GM23338 (cell line): Measurements from ENCODE around the gene SAFB. TPM values are rescaled to one million over a fixed set of nuclear protein-coding genes. Genes with fewer than 3 reads are reported as not detected.
A peak's percentile ranks its signal among the peaks of the same experiment; 100 is the strongest.

ENCODE experiments used
- ATAC-seq: fragments of 200-7000 bp; cut with Tn5 transposase; 3 replicates; pipeline ENCODE4 v1.9.1; 2020
- DNase-seq: peaks from one replicate; pipeline ENCODE4 v3.0.0-alpha.2; 2015; ENCODE audit warnings: low spot score
- H2AFZ ChIP-seq: fragments of 200-600 bp; sonication (generic); 2 replicates; pipeline ENCODE4 v1.8.0; 2016; ENCODE audit warnings: antibody characterized with exemption, mild to moderate bottlenecking, moderate library complexity
- H3F3A ChIP-seq: fragments of 200-600 bp; sonication (generic); replicated peaks from 2 replicates; pipeline ENCODE4 v1.8.0; 2017; ENCODE audit warnings: antibody characterized with exemption, mixed run types, low read depth
- H3K27ac ChIP-seq: fragments of 200-600 bp; sonication (generic); 2 replicates; pipeline ENCODE4 v1.6.1; 2016; ENCODE audit warnings: low read depth
- H3K27me3 ChIP-seq: fragments of 200-600 bp; sonication (generic); 2 replicates; pipeline ENCODE4 v1.8.0; 2016; ENCODE audit warnings: mild to moderate bottlenecking, mixed run types, moderate library complexity; ENCODE audit not compliant: insufficient read depth
- H3K36me3 ChIP-seq: fragments of 200-600 bp; sonication (generic); 2 replicates; pipeline ENCODE4 v1.8.0; 2016; ENCODE audit warnings: mild to moderate bottlenecking; ENCODE audit not compliant: insufficient read depth
- H3K4me1 ChIP-seq: fragments of 200-600 bp; sonication (generic); 2 replicates; pipeline ENCODE4 v1.8.0; 2016; ENCODE audit warnings: mild to moderate bottlenecking, moderate library complexity; ENCODE audit not compliant: insufficient read depth
- H3K4me2 ChIP-seq: fragments of 200-600 bp; sonication (generic); 2 replicates; pipeline ENCODE4 v1.7.1; 2017; ENCODE audit warnings: mixed run types
- H3K4me3 ChIP-seq: fragments of 200-600 bp; sonication (generic); 2 replicates; pipeline ENCODE4 v1.6.1; 2016; ENCODE audit warnings: mixed run types
- H3K79me2 ChIP-seq: fragments of 200-600 bp; sonication (generic); replicated peaks from 2 replicates; pipeline ENCODE4 v1.8.0; 2017; ENCODE audit warnings: mild to moderate bottlenecking; ENCODE audit not compliant: insufficient read depth
- H3K9me2 ChIP-seq: fragments of 200-600 bp; sonication (generic); 2 replicates; pipeline ENCODE4 v1.8.0; 2017; ENCODE audit not compliant: insufficient read depth
- H4K20me1 ChIP-seq: fragments of 200-600 bp; sonication (generic); replicated peaks from 2 replicates; pipeline ENCODE4 v1.8.0; 2017; ENCODE audit warnings: mild to moderate bottlenecking; ENCODE audit not compliant: insufficient read depth
- H3K27ac Mint-ChIP-seq: 2 replicates; pipeline ENCODE4 v1.8.0; 2020; ENCODE audit warnings: inconsistent platforms, mild to moderate bottlenecking, moderate library complexity, mixed read lengths
- H3K27me3 Mint-ChIP-seq: 3 replicates; pipeline ENCODE4 v1.8.0; 2022; ENCODE audit warnings: low read depth, mild to moderate bottlenecking, moderate library complexity, mixed read lengths, inconsistent platforms; ENCODE audit not compliant: insufficient read depth, poor library complexity
- H3K36me3 Mint-ChIP-seq: 3 replicates; pipeline ENCODE4 v1.8.0; 2021; ENCODE audit warnings: low read depth, mild to moderate bottlenecking, inconsistent platforms, moderate library complexity, mixed read lengths
- H3K4me1 Mint-ChIP-seq: 3 replicates; pipeline ENCODE4 v1.8.0; 2020; ENCODE audit warnings: mild to moderate bottlenecking, inconsistent platforms, mixed read lengths
- H3K4me3 Mint-ChIP-seq: 3 replicates; pipeline ENCODE4 v1.8.0; 2021; ENCODE audit warnings: moderate library complexity, mild to moderate bottlenecking, inconsistent platforms, mixed read lengths
- H3K9me3 Mint-ChIP-seq: 3 replicates; pipeline ENCODE4 v1.8.0; 2020; ENCODE audit warnings: moderate library complexity, mild to moderate bottlenecking, inconsistent platforms, mixed read lengths
- CREB1 ChIP-seq: fragments of 250-450 bp; sonication (Bioruptor Pico); IDR thresholded peaks from 2 replicates; pipeline ENCODE4 v1.5.0; 2020; ENCODE audit warnings: low read depth, mild to moderate bottlenecking, moderate library complexity
- ETS1 ChIP-seq: IDR thresholded peaks from 2 replicates; pipeline ENCODE4 v1.6.1; 2016; ENCODE audit warnings: antibody characterized with exemption
- EZH2 ChIP-seq: fragments of 200-600 bp; sonication (generic); IDR thresholded peaks from one replicate; pipeline ENCODE4 v1.8.0; 2017; ENCODE audit warnings: antibody characterized with exemption, mild to moderate bottlenecking, low read depth; ENCODE audit not compliant: unreplicated experiment
- EZH2phosphoT487 ChIP-seq: fragments of 200-600 bp; sonication (generic); IDR thresholded peaks from one replicate; pipeline ENCODE4 v1.8.1; 2018; ENCODE audit warnings: antibody characterized with exemption; ENCODE audit not compliant: unreplicated experiment
- JUNB ChIP-seq: IDR thresholded peaks from one replicate; pipeline ENCODE4 v1.6.1; 2016; ENCODE audit warnings: antibody characterized with exemption; ENCODE audit not compliant: unreplicated experiment
- NANOG ChIP-seq: IDR thresholded peaks from 2 replicates; pipeline ENCODE4 v1.6.1; 2016; ENCODE audit warnings: antibody characterized with exemption, borderline replicate concordance
- POLR2AphosphoS5 ChIP-seq: IDR thresholded peaks from 2 replicates; pipeline ENCODE4 v1.6.1; 2016; ENCODE audit warnings: antibody characterized with exemption, low read depth
- STAT1 ChIP-seq: IDR thresholded peaks from one replicate; pipeline ENCODE4 v1.6.1; 2016; ENCODE audit warnings: antibody characterized with exemption; ENCODE audit not compliant: unreplicated experiment
- ZNF114 ChIP-seq: fragments of 250-450 bp; sonication (Bioruptor Pico); IDR thresholded peaks from 2 replicates; pipeline ENCODE4 v1.5.0; 2020; ENCODE audit warnings: mild to moderate bottlenecking, moderate library complexity
- ZNF331 ChIP-seq: fragments of 250-450 bp; sonication (Bioruptor Pico); IDR thresholded peaks from 2 replicates; pipeline ENCODE4 v1.5.0; 2020; ENCODE audit warnings: low read depth, mild to moderate bottlenecking, moderate library complexity
- polyA plus RNA-seq: library from polyadenylated mRNA; unstranded; fragments of >200 nt; fragmentation: Nextera tagmentation; extraction: Ambion mirVana; gene quantifications from 2 replicates; pipeline ENCODE4 v1.2.1, GENCODE V29; 2016
- total RNA-seq: library from RNA; depleted of rRNA; stranded (reverse); fragments of >200 nt; shearing (Covaris generic); gene quantifications from 2 replicates; pipeline ENCODE4 v1.2.3, GENCODE V29; 2014
- TF ChIP-seq, protein P1 (sequence below), 2 experiments: fragments of 200-600 bp in 1 of 2; sonication (generic) in 1 of 2; conservative IDR thresholded peaks; 2 replicates each; pipeline versions ENCODE4 v1.5.1 to v1.6.1; 2016 to 2017; ENCODE audit warnings: antibody characterized with exemption in 2 of 2, low read depth in 2 of 2, mild to moderate bottlenecking in 2 of 2, moderate library complexity in 1 of 2
- TF ChIP-seq, protein P2 (sequence below): fragments of 250-450 bp; sonication (Bioruptor Pico); IDR thresholded peaks from 2 replicates; pipeline ENCODE4 v1.5.0; 2020; ENCODE audit warnings: mild to moderate bottlenecking, moderate library complexity
- TF ChIP-seq, protein P3 (sequence below): IDR thresholded peaks from one replicate; pipeline ENCODE4 v1.6.1; 2018; ENCODE audit warnings: antibody characterized with exemption; ENCODE audit not compliant: unreplicated experiment

Gene SAFB
- total and polyA plus RNA-seq, 2 experiments from 2014 or later = 85.2 to 109 TPM

GRCh38 chr19:5623397-5624017, 624 bp downstream of the SAFB start:
- peaks cover 38% of the 10 kb centered on the region for H3K4me1 Mint-ChIP-seq
- Histone ChIP-seq H3K9me2 (no peaks in the 10 kb centered on the region), H3K36me3 (peaks cover 46% of the 10 kb centered on the region), H2AFZ (no peak overlapping the region), H3K4me1 (peaks cover 20% of the 10 kb centered on the region), H3K27ac (peak overlapping the region; percentile 97), H3K4me3 (peak overlapping the region; percentile 98), H3F3A (peaks cover 18% of the 10 kb centered on the region; the same call in 1 of the 2 replicates), H3K27me3 (no peaks in the 10 kb centered on the region), H3K79me2 (peaks cover 94% of the 10 kb centered on the region), H4K20me1 (peaks cover 66% of the 10 kb centered on the region), H3K4me2 (peak overlapping the region; percentile 91)
- peaks cover 5% of the 10 kb centered on the region for H3K9me3 Mint-ChIP-seq
- ATAC-seq = no peak
- peaks cover 11% of the 10 kb centered on the region for H3K27me3 Mint-ChIP-seq
- peak overlapping the region; percentile 100 for H3K27ac Mint-ChIP-seq
- peak overlapping the region; percentile 100 for H3K4me3 Mint-ChIP-seq
- peaks cover 74% of the 10 kb centered on the region for H3K36me3 Mint-ChIP-seq
- TF ChIP-seq EZH2 = no peak
- no peak for TF ChIP-seq NANOG
- TF ChIP-seq, protein P1, sequence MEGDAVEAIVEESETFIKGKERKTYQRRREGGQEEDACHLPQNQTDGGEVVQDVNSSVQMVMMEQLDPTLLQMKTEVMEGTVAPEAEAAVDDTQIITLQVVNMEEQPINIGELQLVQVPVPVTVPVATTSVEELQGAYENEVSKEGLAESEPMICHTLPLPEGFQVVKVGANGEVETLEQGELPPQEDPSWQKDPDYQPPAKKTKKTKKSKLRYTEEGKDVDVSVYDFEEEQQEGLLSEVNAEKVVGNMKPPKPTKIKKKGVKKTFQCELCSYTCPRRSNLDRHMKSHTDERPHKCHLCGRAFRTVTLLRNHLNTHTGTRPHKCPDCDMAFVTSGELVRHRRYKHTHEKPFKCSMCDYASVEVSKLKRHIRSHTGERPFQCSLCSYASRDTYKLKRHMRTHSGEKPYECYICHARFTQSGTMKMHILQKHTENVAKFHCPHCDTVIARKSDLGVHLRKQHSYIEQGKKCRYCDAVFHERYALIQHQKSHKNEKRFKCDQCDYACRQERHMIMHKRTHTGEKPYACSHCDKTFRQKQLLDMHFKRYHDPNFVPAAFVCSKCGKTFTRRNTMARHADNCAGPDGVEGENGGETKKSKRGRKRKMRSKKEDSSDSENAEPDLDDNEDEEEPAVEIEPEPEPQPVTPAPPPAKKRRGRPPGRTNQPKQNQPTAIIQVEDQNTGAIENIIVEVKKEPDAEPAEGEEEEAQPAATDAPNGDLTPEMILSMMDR (conservative IDR thresholded peaks at IDR 0.05; ENCODE audit: low read depth in 2 of 2) = no peak
- no peak for TF ChIP-seq EZH2phosphoT487
- TF ChIP-seq JUNB = no peak
- TF ChIP-seq ZNF331 (CRISPR knock-in tag) = no peak
- no peak for TF ChIP-seq ZNF114 (CRISPR knock-in tag)
- no peak for TF ChIP-seq STAT1
- no peak for TF ChIP-seq POLR2AphosphoS5
- TF ChIP-seq, protein P2, sequence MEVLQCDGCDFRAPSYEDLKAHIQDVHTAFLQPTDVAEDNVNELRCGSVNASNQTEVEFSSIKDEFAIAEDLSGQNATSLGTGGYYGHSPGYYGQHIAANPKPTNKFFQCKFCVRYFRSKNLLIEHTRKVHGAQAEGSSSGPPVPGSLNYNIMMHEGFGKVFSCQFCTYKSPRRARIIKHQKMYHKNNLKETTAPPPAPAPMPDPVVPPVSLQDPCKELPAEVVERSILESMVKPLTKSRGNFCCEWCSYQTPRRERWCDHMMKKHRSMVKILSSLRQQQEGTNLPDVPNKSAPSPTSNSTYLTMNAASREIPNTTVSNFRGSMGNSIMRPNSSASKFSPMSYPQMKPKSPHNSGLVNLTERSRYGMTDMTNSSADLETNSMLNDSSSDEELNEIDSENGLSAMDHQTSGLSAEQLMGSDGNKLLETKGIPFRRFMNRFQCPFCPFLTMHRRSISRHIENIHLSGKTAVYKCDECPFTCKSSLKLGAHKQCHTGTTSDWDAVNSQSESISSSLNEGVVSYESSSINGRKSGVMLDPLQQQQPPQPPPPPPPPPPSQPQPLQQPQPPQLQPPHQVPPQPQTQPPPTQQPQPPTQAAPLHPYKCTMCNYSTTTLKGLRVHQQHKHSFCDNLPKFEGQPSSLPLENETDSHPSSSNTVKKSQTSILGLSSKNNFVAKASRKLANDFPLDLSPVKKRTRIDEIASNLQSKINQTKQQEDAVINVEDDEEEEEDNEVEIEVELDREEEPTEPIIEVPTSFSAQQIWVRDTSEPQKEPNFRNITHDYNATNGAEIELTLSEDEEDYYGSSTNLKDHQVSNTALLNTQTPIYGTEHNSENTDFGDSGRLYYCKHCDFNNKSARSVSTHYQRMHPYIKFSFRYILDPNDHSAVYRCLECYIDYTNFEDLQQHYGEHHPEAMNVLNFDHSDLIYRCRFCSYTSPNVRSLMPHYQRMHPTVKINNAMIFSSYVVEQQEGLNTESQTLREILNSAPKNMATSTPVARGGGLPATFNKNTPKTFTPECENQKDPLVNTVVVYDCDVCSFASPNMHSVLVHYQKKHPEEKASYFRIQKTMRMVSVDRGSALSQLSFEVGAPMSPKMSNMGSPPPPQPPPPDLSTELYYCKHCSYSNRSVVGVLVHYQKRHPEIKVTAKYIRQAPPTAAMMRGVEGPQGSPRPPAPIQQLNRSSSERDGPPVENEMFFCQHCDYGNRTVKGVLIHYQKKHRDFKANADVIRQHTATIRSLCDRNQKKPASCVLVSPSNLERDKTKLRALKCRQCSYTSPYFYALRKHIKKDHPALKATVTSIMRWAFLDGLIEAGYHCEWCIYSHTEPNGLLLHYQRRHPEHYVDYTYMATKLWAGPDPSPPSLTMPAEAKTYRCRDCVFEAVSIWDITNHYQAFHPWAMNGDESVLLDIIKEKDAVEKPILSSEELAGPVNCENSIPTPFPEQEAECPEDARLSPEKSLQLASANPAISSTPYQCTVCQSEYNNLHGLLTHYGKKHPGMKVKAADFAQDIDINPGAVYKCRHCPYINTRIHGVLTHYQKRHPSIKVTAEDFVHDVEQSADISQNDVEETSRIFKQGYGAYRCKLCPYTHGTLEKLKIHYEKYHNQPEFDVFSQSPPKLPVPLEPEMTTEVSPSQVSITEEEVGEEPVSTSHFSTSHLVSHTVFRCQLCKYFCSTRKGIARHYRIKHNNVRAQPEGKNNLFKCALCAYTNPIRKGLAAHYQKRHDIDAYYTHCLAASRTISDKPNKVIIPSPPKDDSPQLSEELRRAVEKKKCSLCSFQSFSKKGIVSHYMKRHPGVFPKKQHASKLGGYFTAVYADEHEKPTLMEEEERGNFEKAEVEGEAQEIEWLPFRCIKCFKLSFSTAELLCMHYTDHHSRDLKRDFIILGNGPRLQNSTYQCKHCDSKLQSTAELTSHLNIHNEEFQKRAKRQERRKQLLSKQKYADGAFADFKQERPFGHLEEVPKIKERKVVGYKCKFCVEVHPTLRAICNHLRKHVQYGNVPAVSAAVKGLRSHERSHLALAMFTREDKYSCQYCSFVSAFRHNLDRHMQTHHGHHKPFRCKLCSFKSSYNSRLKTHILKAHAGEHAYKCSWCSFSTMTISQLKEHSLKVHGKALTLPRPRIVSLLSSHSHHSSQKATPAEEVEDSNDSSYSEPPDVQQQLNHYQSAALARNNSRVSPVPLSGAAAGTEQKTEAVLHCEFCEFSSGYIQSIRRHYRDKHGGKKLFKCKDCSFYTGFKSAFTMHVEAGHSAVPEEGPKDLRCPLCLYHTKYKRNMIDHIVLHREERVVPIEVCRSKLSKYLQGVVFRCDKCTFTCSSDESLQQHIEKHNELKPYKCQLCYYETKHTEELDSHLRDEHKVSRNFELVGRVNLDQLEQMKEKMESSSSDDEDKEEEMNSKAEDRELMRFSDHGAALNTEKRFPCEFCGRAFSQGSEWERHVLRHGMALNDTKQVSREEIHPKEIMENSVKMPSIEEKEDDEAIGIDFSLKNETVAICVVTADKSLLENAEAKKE (CRISPR knock-in tag) = no peak
- TF ChIP-seq ETS1 = no peak
- TF ChIP-seq, protein P3, sequence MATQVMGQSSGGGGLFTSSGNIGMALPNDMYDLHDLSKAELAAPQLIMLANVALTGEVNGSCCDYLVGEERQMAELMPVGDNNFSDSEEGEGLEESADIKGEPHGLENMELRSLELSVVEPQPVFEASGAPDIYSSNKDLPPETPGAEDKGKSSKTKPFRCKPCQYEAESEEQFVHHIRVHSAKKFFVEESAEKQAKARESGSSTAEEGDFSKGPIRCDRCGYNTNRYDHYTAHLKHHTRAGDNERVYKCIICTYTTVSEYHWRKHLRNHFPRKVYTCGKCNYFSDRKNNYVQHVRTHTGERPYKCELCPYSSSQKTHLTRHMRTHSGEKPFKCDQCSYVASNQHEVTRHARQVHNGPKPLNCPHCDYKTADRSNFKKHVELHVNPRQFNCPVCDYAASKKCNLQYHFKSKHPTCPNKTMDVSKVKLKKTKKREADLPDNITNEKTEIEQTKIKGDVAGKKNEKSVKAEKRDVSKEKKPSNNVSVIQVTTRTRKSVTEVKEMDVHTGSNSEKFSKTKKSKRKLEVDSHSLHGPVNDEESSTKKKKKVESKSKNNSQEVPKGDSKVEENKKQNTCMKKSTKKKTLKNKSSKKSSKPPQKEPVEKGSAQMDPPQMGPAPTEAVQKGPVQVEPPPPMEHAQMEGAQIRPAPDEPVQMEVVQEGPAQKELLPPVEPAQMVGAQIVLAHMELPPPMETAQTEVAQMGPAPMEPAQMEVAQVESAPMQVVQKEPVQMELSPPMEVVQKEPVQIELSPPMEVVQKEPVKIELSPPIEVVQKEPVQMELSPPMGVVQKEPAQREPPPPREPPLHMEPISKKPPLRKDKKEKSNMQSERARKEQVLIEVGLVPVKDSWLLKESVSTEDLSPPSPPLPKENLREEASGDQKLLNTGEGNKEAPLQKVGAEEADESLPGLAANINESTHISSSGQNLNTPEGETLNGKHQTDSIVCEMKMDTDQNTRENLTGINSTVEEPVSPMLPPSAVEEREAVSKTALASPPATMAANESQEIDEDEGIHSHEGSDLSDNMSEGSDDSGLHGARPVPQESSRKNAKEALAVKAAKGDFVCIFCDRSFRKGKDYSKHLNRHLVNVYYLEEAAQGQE = no peak
- TF ChIP-seq CREB1 (CRISPR knock-in tag) = no peak
- no peak for DNase-seq
